Stimulated activated CD4-positive, alpha-beta T cell treated with anti-CD3 and anti-CD28 coated beads, TNF-alpha, amount 100 ng/mL, for 48 hours (primary cell): Measurements from ENCODE around the gene SPC24.
"Not testable (repeated sequence)": the region's sequence is repeated elsewhere in the genome, so short reads cannot be mapped to it uniquely, and the experiment has no call there.

ENCODE experiments used
- DNase-seq, 3 donors: peaks; one replicate each; pipeline ENCODE4 v3.0.0-alpha.2; 2020; ENCODE audit warnings: low read depth in 3 of 3

The SPC24 gene

DNA sequence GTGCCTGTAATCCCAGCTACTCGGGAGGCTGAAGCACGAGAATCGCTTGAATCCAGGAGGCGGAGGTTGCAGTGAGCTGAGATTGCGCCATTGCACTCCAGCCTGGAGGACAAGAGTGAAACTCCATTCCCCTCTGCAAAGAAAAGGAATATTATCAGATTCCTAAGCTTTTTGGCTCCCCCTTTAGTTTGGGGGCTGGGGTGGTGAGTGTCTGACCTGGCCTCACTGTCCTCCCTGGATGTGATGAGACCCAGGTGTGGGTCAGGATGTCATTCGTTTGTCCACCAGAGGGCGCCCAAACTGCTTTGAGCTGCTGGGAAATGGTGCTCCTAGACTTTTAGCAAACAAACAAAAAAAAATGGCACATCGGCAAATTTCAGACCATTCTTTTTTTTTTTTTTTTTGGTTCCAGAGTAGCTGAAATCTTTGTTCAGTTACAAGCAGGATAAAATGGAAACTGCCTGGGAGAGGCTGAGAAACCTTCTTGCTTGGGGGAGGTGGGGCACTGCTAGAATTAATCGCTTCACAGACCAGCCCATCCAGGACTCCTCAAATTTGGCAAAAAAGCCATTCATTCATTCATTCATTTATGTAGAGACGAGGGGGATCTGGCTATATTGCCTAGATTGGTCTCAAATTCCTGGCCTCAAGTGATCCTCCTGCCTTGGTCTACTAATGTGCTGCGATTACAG, 29.4 kb downstream of the SPC24 start:
- peak; percentile 56 to 69 (median 67) for DNase-seq

GRCh38 chr19:11124157-11124556, 31.4 kb downstream of the SPC24 start:
- not testable (repeated sequence) for DNase-seq

GRCh38 chr19:11123114-11123513, 32.5 kb downstream of the SPC24 start:
- DNase-seq, result no peak

DNA sequence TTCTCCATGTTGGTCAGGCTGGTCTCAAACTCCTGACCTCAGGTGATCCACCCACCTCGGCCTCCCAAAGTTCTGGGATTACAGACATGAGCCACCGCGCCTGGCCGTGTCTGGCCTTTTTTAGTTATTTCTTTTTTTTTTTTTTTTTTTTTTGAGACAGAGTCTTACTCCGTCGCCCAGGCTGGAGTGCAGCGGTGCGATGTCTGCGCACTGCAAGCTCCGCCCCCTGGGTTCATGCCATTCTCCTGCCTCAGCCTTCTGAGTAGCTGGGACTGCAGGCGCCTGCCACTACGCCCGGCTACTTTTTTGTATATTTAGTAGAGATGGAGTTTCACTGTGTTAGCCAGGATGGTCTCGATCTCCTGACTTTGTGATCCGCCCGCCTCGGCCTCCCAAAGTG, 33.6 kb downstream of the SPC24 start:
- not testable (repeated sequence) for DNase-seq

DNA sequence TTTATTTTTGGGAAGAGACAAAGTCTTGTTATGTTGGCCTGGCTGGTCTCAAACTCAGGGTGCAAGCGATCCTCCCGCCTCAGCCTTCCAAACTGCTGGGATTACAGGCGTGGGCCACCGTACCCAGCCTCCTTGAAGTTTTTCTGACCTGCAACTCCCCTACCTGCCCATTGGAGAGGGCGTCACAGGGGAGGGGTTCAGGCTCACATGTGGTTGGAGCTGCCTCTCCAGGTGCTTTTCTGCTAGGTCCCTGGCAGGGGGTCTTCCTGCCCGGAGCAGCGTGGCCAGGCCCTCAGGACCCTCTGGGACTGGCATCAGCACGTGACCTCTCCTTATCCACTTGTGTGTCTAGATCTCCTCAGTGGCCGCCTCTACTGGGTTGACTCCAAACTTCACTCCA, 39.1 kb downstream of the SPC24 start:
- no peak for DNase-seq

DNA sequence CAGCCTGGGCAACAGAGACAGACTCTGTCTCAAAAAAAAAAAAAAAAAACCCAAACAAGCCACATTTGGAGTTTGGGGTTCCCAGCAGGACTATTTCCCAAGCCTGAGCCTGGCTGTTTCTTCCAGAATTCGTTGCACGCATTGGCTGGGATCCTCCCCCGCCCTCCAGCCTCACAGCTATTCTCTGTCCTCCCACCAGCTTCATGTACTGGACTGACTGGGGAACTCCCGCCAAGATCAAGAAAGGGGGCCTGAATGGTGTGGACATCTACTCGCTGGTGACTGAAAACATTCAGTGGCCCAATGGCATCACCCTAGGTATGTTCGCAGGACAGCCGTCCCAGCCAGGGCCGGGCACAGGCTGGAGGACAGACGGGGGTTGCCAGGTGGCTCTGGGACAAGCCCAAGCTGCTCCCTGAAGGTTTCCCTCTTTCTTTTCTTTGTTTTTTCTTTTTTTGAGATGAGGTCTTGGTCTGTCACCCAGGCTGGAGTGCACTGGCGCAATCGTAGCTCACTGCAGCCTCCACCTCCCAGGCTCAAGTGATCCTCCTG, 39.6 kb downstream of the SPC24 start:
- no peak for DNase-seq

- no peak for DNase-seq
Measured at GRCh38 chr19:11115042-11115441, 40.5 kb downstream of the SPC24 start.

DNA sequence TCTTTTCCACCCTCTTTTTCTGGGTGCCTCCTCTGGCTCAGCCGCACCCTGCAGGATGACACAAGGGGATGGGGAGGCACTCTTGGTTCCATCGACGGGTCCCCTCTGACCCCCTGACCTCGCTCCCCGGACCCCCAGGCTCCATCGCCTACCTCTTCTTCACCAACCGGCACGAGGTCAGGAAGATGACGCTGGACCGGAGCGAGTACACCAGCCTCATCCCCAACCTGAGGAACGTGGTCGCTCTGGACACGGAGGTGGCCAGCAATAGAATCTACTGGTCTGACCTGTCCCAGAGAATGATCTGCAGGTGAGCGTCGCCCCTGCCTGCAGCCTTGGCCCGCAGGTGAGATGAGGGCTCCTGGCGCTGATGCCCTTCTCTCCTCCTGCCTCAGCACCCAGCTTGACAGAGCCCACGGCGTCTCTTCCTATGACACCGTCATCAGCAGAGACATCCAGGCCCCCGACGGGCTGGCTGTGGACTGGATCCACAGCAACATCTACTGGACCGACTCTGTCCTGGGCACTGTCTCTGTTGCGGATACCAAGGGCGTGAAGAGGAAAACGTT, 42.4 kb downstream of the SPC24 start:
- no peak for DNase-seq

DNA sequence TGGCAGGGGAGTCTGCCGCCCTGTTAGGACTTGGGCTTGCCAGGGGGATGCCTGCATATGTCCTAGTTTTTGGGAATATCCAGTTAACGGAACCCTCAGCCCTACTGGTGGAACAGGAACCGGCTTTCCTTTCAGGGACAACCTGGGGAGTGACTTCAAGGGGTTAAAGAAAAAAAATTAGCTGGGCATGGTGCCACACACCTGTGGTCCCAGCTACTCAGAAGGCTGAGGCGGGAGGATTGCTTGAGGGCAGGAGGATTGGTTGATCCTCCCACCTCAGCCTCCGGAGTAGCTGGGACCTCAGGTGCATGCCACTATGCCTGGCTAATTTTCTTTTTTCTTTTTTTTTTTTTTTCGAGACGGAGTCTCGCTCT, 43.8 kb downstream of the SPC24 start:
- DNase-seq, result no peak

- no peak for DNase-seq
Measured at GRCh38 chr19:11111117-11111770, 44.3 kb downstream of the SPC24 start.

DNA sequence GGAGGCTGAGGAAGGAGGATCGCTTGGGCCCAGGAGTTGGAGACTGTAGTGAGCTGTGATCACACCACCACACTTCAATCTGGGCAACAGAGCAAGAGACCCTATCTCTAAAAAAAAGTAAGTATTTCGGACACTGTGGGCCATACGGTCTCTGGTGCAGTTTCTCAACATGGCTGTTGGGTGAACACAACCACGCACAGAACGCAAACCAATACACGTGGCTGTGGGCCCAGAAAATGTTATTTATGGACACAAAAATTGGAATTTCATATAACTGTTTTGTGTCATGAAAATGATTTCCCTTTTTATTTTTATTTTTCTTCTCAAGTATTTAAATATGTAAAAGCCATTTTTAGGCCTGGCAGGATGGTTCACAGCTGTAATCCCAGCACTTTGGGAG, 46.8 kb downstream of the SPC24 start:
- DNase-seq, result no peak

- no peak for DNase-seq
Measured at GRCh38 chr19:11106477-11106876, 49.1 kb downstream of the SPC24 start.

DNA sequence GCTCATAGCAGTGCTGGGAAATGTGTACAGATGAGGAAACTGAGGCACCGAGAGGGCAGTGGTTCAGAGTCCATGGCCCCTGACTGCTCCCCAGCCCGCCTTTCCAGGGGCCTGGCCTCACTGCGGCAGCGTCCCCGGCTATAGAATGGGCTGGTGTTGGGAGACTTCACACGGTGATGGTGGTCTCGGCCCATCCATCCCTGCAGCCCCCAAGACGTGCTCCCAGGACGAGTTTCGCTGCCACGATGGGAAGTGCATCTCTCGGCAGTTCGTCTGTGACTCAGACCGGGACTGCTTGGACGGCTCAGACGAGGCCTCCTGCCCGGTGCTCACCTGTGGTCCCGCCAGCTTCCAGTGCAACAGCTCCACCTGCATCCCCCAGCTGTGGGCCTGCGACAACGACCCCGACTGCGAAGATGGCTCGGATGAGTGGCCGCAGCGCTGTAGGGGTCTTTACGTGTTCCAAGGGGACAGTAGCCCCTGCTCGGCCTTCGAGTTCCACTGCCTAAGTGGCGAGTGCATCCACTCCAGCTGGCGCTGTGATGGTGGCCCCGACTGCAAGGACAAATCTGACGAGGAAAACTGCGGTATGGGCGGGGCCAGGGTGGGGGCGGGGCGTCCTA, 50.5 kb downstream of the SPC24 start:
- no peak for DNase-seq

- not testable (repeated sequence) for DNase-seq
Measured at GRCh38 chr19:11103667-11104066, 51.9 kb downstream of the SPC24 start.

GRCh38 chr19:11102944-11103343, 52.6 kb downstream of the SPC24 start:
- DNase-seq, result no peak

DNA sequence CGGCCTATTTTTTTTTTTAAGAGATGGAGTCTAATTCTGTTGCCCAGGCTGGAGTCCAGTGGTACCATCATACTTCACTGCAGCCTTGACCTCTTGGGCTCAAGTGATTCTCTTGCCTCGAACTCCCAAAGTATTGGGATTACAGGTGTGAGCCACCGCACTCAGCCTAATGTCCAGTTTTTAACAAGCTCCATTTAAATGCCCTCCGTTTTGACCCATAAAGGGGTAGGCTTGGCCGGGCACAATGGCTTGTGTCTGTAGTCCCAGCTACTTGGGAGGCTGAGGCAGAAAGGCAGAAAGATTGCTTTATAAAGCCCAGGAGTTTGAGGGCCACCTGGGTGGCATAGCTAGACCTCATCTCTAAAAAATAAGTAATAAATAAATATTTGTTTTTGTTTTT, 54.5 kb downstream of the SPC24 start:
- no peak for DNase-seq

GRCh38 chr19:11100049-11100448, 55.5 kb downstream of the SPC24 start:
- no peak for DNase-seq

- DNase-seq, result no peak
Measured at GRCh38 chr19:11098861-11099260, 56.7 kb downstream of the SPC24 start.

DNA sequence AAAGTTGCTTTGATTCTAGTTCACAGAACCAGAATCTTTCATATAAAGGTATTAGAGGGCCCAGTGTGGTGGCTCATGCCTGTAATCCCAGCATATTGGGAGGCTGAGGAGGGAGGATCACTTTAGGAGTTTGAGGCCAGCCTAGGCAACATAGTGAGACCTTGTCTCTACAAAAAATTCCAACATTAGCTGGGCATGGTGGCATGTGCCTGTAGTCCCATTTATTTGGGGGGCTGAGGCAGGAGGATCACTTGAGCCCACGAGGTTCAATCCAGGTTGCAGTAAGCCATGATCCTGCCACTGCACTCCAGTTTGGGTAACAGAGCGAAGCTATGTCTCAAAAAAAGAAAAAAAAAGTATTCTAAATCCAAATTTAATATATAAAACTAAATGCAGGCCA, 57.3 kb downstream of the SPC24 start:
- no peak for DNase-seq

DNA sequence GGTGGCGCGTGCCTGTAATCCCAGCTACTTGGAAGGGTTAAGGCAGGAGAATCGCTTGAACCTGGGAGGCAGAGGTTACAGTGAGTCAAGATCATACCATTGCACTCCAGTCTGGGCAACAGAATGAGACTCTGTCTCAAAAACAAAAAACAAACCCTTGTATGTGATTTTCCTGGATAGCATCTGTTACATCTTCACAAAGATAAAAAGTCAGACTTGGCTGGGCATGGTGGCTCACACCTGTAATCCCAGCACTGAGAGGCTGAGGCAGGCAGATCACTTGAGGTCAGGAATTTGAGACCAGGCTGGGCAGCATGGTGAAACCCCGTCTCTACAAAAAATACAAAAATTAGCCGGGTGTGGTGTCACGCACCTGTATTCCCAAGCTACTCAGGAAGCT, 58.2 kb downstream of the SPC24 start:
- not testable (repeated sequence) for DNase-seq

DNA sequence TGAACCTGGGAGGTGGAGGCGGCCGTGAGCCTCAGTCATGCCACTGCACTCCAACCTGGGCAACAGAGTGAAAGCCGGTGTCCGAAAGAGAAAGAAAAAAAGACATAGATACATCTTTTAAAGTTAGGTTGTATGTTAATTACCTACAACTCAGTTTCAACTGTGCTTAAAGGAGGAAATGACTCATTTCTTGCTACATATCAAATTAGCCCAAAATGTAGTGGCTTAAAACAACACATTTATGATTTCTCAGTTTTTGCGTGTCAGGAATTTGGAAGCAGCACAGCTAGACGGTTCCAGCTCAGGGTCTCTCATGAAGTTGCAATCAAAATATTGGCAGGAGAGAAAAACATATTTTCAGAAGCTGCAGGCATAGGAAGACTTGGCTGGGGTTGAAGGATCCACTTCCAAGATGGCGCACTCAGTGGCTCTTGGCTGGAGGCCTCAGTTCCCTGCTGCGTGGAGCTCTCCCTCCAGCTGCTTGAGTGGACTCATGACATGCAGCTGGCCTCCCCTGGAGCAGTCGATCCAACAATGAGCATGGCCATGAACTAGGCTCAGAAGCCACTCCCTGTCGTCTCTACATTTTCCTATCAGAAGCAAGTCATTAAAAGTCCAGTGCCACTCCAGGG, 59.3 kb downstream of the SPC24 start:
- DNase-seq, result no peak
